Iris pigment epithelial cell (primary cell): ENCODE measurements around the gene RNF41.
"Not testable (repeated sequence)": the region's sequence is repeated elsewhere in the genome, so short reads cannot be mapped to it uniquely, and the experiment has no call there.

ENCODE experiments used
- DNase-seq: peaks from one replicate; pipeline ENCODE4 v3.0.0-alpha.2; 2011; ENCODE audit warnings: low read depth

Gene RNF41

DNA sequence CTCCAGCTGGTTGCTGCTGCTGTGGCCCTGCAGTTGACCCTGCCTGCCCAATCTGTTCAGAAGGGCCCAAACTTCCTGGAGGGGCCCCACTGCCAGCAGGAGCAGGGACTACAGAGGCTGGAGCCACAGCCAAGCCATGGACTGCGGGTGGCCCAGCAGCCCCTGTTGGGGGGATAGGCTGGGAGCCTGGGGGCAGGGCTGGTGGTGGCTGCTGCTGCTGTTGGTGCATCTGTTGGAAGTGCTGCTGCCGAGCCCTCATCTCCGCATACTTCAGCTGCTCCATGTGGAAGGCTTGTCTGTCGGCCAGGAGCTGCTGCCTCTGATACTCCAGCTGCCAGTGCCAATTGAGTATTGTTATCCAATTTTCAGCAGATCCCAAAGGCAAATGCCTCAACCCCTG lies 56.4 kb downstream of the RNF41 start:
- no peak for DNase-seq

DNA sequence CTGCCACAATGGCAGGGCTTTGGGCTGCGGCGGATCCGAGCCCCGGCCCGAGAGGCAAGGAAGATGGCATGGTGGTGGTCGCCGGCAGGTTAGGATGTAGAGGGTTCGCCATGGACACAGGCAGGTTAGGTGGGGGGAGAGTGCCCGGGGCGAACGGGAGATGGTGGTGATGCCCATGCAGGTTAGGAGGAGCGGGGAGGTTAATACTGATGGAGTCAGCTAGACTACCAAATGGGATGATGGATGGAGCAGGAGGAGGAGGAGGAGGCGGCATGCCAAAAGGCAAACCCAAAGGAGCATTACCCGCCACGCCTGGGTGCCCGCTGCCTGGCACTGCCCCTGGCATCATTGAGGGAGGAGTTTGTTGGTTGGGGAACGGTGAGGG lies 57.4 kb downstream of the RNF41 start:
- no peak for DNase-seq

DNA sequence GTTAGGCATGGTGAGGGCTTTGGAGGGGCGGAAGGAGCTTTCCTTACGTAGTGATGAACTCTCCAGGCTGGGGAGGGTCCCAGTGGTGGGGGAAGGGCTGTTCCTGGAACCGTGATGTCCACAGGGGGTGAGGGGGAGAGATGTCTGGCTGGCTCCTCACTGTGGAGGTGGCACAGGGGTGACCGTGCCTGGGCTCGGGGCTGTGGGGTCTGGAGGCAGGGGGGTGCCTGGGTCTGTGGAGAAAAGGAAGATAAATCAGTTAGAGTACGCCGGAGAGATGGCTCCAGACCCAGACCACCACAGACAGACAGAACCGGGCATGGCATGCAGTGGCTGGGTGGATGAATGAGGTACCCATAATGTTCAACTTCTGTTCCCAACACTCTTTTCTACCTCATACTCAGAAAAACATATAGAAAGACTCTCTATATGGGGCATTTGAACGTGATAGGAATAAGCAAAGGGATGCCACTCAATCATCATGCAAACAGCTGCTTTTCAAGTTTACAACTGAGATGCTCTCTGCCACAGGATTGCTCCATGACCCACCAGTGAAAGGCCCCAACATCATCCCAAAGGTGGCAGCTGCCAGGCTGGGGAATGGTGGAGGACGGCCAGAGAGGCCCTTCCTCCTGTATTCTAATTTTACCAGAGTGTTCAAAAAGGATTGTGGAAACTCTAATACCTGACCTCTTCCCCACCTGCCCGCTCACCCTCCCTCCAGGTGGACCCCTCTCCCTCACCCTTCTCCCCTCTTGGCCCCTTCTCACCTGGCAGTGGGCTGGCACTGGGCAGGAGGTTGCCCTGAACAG lies 58.0 kb downstream of the RNF41 start:
- DNase-seq, result no peak

DNA sequence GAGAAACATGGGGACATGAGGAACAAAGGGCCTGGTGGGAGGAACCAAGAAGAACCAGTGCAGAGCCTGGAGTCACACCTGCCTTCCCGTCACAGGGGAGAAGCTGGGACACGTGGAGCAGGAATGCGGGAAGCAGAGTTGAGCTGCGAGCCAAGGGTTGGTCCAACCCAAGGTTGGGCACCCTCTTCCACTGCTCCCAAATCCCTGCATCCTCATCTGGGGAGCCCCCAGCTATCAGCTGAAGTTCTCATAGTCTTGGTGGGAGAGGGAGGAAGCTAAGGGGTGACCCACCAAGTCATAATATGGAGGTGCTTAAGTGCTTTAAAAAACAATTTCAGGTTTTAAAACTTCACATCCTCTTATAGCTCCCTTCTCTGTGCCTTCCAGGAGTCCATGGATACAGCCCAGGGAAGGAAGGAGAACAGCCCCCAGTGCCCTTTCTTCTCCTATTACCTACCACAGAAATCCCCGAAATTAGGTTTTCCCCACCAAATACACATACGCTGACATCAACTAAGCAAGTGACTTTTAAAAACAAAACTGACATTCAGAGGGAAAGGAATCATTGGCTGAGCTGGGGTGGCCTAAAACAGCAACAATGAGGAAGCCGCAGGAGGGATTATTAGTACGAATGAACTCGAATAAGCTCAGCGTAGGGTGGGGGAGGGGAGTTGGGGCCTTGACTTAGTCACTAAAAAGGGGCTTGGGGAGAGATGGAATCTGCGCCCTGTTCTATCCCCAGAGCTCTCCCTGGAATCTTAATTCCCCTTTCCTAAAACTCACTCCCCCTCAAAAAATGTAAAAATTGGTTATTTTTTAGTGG lies 59.0 kb downstream of the RNF41 start:
- peak; percentile 54 for DNase-seq

DNA sequence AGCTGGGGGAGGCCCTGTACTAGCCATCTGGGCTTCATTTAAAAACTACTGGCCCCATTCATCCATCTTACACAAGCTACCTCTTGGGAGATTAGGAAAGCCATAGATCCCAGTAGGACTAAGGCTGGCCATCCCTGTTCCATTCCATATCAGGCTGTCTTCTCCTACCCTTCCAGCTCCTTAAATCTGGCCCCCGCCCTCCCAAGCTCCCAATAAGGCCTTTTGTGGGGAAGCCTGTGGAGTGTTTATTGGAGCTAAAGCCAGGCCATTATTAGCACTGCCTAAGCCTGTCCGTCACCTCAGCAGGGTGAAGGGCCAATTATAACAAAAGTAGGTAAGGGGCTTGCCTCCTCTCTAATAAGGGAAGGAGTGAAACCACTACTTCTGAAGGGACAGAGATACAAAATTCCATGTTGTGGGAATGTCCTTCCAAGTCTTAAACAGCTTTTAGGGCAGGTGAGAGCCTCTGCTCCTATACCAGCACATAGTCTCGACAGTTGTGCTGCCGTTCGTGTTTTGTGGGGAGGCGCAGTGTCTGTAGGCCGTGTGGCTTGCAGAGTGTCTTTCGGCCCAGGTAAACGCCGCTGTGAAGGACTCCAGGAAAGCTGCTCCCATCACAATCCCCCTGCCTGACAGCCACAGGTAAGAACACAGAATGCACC lies 59.9 kb downstream of the RNF41 start:
- DNase-seq, result no peak

DNA sequence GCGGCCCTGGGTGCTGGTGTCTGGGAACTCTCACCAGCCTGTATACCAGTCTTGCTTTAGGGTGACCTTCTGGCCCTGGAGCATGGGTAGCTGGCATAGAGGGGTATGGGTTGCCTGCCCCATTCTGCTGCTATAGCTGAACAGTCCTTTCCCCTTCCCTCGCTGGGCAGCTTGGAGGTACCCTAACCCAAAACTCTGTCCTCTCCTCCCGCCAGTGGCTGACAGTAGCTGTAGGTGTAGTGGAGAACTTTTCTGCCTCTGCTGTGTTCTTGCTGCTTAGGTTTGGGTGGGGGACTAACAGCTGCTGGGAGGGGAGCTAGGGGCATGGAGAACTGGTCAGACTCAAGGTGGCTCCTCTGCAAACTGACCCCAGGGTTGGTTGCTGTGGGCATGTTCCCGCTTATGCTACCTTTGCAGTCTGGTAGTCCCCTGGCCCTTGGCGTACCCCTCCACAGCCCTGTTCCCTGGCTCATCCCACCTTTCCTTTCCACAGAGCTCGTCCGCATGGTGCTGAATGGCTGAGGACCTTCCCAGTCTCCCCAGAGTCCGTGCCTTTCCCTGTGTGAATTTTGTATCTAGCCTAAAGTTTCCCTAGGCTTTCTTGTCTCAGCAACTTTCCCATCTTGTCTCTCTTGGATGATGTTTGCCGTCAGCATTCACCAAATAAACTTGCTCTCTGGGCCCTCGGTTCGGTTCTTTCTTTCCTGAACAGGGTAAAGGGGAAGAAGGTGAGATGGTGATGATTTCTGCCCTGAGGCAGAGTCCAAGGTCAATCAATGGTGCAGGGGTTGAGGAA lies 60.6 kb downstream of the RNF41 start:
- no peak for DNase-seq

DNA sequence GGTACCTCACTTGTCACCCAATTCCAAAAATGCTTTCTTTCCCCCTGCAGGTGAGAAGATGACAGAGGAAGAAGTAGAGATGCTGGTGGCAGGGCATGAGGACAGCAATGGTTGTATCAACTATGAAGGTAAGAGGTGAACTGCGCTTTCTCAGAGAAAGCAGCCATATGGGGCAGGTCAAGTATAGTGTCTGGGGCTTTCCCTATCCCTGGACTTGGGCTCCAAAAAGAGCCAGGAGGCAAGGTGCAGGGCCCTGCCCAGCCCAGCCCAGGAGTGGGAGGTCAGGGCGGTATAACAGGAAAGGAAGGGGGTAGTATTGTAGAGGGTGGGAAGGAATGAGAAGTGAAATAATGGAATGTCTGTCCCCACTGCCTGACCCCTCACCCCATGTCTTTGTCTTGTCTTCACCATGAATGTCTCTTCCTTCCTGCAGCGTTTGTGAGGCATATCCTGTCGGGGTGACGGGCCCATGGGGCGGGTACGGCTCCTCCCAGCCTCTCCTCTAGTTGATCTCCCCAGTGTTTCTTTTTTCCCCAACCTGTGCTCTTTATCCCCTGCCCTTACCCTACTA lies 61.4 kb downstream of the RNF41 start:
- peak; percentile 54 for DNase-seq

DNA sequence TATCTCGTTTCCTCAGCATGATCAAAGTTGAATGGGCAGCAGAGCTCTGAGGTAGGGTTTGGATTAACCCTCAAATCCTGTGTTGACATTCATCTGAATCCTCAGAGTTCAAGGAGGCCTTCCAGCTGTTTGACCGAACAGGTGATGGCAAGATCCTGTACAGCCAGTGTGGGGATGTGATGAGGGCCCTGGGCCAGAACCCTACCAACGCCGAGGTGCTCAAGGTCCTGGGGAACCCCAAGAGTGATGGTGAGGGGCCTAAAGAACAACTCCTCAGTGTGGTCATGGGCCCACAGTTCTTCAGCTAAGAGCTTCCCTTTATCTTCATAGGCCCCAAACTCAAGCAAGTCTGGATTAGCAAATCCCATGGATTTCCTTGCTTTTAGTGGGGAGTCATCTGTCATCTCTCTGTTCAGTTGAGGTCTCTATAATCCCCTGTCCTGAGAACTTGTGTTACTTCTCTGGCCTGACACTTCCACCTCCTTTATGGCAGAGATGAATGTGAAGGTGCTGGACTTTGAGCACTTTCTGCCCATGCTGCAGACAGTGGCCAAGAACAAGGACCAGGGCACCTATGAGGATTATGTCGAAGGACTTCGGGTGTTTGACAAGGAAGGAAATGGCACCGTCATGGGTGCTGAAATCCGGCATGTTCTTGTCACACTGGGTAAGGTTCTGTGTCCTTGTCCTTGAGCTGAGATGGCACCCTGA lies 62.1 kb downstream of the RNF41 start:
- no peak for DNase-seq

DNA sequence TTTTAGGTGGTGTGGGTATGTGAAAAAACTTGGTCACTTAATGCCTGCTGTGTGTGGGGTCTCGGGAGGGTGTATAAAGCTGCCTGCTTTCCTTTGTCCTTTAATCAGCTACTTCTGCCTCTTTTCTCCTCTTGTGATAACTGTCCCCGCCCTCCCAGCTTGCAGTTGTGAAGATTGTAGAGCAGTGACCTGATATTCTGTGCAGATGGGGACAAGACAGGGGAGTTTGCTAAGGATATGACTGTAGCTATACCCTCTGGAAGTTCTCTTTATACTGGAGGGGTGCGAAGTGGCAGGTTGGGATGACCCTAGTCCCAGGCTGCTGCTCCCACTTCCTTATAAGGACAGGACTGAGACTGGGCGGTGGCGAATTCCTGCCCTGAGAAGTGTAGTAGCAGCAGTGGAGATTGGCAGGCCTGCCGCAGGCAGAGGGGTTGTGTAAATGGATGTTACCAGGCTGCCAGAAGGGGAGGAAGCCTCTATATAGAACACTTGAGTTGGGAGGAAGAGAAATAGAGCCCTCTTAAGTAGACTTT lies 62.7 kb downstream of the RNF41 start:
- DNase-seq, result peak; percentile 73

DNA sequence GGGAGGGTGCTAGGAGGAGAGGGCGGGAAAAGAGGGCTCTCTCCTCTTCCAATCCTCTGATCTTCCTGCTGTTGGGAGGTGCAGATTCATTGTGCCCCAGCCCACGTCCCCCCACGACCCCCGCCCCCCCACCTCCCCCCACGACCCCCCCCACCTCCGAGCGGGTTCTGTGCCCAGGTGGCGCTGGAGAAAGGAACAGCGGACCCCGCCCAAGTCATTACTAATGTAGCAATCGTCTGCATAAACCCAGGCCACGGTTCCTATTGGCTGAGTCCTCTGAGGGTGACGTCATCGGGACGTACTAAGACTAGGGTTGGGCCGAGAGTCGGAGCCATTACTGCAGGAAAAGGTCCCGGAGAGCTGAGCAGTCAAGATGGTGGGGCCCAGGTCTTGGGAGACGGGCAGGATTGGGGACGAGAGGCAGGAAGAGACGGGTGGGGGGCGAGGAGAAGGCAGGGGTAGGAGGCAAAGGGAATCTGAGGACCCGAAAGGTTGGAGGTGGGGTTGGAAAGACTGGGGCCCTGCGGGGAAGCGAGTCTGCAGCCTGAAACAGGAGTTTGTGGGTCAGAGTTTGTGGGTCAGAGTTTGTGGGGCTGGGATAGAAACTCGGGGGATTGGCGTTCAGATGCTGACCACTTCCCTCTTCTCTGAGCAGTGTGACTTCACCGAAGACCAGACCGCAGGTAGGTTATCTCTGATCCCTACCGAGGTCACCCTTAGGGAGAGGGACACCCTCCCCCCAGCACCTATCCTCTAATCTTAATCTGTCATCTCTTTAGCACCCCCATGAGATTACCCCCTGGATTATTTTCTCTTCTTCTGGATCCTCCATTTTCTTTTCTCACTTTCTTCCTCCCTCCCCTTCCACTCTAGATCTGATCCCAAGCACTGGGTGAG lies 63.4 kb downstream of the RNF41 start, which contains the start of gene MYL6:
Gene MYL6, plus strand, starts transcription at position 331 of the 897 bp plus-strand sequence. Its CDS starts 43 bp downstream, at position 374.
- peak; percentile 98 for DNase-seq

DNA sequence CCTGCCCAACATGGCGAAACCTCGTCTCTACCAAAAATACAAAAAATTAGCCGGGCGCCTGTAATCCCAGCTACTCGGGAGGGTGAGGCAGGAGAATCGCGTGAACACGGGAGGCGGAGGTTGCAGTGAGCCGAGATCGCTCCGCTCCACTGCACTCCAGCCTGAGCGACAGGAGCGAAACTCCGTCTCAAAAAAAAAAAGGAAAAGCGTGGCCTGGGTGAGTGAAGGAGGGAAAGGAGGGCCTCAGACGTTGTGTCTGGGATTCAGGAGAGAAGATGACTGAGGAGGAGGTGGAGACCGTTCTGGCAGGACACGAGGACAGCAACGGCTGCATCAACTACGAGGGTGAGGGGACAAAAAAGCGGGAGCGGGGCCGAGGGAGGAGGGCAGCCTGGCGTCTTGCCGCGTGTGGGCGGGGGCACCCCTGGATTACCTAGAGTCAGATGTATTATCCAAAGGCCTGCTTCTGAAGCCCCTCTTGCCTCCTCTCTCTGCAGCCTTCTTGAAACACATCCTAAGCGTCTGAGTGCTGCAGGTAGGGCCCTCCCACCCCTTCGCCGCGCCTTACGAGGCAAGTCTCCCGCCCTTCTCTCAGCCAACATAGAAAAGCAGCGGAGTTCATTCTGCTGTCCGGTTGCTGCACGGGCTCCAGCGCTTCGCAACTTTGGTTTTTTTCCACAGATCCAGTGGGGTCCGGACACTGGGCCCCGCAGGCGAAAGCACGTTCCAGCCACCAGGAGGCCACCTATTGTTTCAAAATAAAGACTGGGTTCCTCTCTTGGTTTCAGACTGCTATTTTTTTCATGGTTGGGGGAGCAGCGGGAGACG lies 64.3 kb downstream of the RNF41 start:
- peak; percentile 84 for DNase-seq

DNA sequence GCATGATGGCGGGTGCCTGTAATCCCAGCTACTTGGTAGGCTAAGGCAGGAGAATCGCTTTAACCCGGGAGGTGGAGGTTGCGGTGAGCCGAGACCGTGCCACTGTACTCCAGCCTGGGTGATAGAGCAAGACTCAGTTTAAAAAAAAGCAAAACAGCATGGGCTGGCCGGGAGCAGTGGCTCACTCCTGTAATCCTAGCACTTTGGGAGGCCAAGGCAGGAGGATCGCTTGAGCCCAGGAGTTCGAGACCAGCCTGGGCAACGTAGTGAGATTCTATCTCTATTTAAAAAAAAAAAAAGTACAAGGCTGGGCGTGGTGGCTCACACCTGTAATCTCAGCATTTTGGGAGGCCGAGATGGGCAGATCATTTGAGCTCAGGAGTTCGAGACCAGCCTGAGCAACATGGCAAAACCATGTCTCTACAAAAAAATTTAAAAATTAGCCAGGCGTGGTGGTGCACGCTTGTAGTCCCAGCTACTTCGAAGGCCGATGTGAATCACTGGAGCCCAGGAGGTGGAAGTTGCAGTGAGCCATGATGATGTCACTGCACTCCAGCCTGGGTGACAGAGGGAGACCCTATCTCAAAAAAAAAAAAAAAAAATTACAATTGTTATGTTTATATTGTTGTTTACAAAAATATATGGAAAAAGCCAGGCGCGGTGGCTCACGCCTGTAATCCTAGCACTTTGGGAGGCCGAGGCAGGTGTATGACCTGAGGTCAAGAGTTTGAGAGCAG lies 65.1 kb downstream of the RNF41 start:
- not testable (repeated sequence) for DNase-seq

DNA sequence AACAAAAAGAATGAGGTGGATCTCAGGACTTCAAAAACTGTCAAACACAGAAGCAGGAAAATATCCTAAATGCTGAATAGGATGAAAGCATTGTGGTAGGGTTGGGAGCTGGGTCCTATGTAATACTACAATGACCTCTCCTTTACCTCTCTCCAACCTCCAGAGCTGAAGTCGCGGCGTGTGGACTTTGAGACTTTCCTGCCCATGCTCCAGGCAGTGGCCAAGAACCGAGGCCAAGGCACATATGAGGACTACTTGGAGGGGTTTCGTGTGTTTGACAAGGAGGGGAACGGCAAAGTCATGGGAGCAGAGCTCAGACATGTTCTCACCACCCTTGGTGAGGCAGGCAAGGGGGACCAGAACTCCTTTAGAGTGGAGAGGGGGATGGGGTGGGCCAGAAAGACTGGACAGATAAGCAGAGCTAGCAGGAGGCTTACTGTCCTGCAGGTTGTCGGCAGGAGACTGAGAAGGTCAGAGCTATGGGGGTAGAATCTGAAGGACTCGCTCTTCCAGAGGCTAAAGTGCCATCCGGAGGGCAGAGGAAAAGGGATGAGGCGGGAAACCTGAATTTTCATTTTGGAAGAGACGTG lies 66.4 kb downstream of the RNF41 start:
- DNase-seq, result no peak

DNA sequence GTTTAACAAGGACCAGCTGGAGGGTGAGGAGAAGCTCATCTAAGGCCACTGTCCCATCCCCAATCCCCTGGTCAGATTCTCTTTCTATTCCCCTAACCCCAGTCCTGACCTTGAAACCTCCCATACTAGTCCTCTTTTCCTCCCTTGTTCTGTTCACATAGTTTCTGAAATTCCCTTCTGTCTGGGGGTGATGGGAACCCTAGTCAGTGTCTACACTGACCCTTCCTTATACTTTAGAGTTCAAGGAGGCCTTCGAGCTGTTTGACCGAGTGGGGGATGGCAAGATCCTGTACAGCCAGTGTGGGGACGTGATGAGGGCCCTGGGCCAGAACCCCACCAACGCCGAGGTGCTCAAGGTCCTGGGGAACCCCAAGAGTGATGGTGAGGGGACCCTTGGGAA lies 66.9 kb downstream of the RNF41 start:
- no peak for DNase-seq

DNA sequence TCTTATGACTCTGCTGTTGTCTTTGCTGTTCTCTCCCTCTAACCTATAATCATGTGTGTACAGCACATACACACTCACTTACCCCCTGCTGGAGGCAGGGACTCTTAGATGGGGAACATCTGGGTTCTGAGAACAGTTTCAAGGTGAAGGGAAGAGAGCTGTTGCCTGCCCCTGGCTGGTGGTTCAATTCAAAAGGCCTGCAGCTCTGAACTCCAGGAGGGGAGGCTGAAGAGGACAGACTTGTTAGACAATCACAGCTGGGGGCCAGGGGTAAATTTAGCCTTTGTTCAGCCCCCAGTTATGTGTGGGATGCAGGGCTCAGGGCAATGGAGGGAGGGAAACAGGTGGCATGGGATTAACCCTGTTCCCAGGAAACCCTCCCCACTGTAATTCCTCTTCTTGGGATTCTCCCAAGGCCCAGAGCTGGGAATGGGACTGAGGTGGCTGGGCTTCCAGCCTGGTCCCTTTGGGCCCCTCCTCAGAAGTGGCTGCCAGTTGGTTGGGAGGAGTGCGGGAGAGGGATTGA lies 67.4 kb downstream of the RNF41 start:
- DNase-seq, result no peak

DNA sequence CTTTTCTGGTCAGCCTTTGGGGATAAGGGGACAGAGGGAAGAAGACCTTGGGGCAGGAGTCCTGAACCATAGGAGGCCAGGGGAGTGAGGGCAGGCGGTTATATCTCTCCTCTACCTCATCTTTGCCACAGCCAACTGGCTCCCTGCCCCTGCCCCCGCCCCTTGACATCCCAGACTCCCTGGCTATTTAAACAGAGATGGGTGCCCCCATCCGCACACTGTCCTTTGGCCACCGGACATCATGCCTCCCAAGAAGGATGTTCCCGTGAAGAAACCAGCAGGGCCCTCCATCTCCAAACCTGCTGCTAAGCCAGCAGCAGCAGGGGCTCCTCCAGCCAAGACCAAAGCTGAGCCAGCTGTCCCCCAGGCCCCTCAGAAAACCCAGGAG lies 68.0 kb downstream of the RNF41 start:
- DNase-seq, result no peak
